Smooth muscle cell (in vitro differentiated cells): ENCODE data around the gene SLC43A1. TPM values are rescaled to one million over a fixed set of nuclear protein-coding genes. Genes with fewer than 3 reads are reported as not detected.
A peak's percentile ranks its signal among the peaks of the same experiment; 100 is the strongest.

ENCODE experiments used
- DNase-seq: peaks from one replicate; lab custom pipeline; 2025; ENCODE audit not compliant: unreplicated experiment; lab: John Stamatoyannopoulos, UW
- H2AFZ ChIP-seq: fragments of 200-600 bp; sonication (generic); 2 replicates; pipeline ENCODE4 v1.6.0; 2016; ENCODE audit warnings: antibody characterized with exemption, low read depth, mild to moderate bottlenecking
- H3F3A ChIP-seq: fragments of 200-600 bp; sonication (generic); 2 replicates; pipeline ENCODE4 v1.6.0; 2017; ENCODE audit warnings: antibody characterized with exemption, low read depth
- H3K27ac ChIP-seq: fragments of 200-600 bp; sonication (generic); 2 replicates; pipeline ENCODE4 v1.5.1; 2016; ENCODE audit warnings: low read depth, mild to moderate bottlenecking
- H3K27me3 ChIP-seq: fragments of 200-600 bp; sonication (generic); 2 replicates; pipeline ENCODE4 v1.6.1; 2016; ENCODE audit warnings: low read depth, mild to moderate bottlenecking
- H3K36me3 ChIP-seq: fragments of 200-600 bp; sonication (generic); 2 replicates; pipeline ENCODE4 v1.5.1; 2016; ENCODE audit warnings: low read depth
- H3K4me1 ChIP-seq: fragments of 200-600 bp; sonication (generic); 2 replicates; pipeline ENCODE4 v1.5.1; 2016; ENCODE audit warnings: low read depth
- H3K4me2 ChIP-seq: fragments of 200-600 bp; sonication (generic); 2 replicates; pipeline ENCODE4 v1.6.0; 2016; ENCODE audit warnings: mild to moderate bottlenecking
- H3K4me3 ChIP-seq: fragments of 200-600 bp; sonication (generic); 2 replicates; pipeline ENCODE4 v1.5.1; 2016; ENCODE audit warnings: mild to moderate bottlenecking
- H3K79me2 ChIP-seq: fragments of 200-600 bp; sonication (generic); 2 replicates; pipeline ENCODE4 v1.6.0; 2016; ENCODE audit warnings: low read depth, mild to moderate bottlenecking
- H3K9ac ChIP-seq: fragments of 200-600 bp; sonication (generic); 2 replicates; pipeline ENCODE4 v1.6.0; 2016; ENCODE audit warnings: low read depth
- H3K9me3 ChIP-seq: fragments of 200-600 bp; sonication (generic); replicated peaks from 2 replicates; pipeline ENCODE4 v1.5.1; 2016; ENCODE audit warnings: low read depth
- H4K20me1 ChIP-seq: fragments of 200-600 bp; sonication (generic); 2 replicates; pipeline ENCODE4 v1.6.0; 2016; ENCODE audit warnings: low read depth
- CTCF ChIP-seq: fragments of 200-600 bp; sonication (generic); IDR thresholded peaks from 2 replicates; pipeline ENCODE4 v1.5.1; 2017; ENCODE audit warnings: borderline replicate concordance, mild to moderate bottlenecking, antibody characterized with exemption; ENCODE audit not compliant: insufficient read depth, poor library complexity, severe bottlenecking
- WGBS: methylation state at CpG from one replicate; pipeline ENCODE4 v1.1.7; 2016; ENCODE audit warnings: low lambda C conversion rate; 5-methylcytosine and 5-hydroxymethylcytosine counted together
- polyA plus RNA-seq: library from polyadenylated mRNA; unstranded; fragments of >200 nt; fragmentation: Nextera tagmentation; extraction: Ambion mirVana; gene quantifications from 2 replicates; pipeline ENCODE4 v1.2.1, GENCODE V29; 2016
- total RNA-seq: library from RNA; depleted of rRNA; stranded (reverse); fragments of >200 nt; gene quantifications from 2 replicates; pipeline ENCODE4 v1.2.3, GENCODE V29; 2014

The SLC43A1 gene
- total and polyA plus RNA-seq, 2 experiments from 2014 or later, result 1.3 to 7.3 TPM

DNA sequence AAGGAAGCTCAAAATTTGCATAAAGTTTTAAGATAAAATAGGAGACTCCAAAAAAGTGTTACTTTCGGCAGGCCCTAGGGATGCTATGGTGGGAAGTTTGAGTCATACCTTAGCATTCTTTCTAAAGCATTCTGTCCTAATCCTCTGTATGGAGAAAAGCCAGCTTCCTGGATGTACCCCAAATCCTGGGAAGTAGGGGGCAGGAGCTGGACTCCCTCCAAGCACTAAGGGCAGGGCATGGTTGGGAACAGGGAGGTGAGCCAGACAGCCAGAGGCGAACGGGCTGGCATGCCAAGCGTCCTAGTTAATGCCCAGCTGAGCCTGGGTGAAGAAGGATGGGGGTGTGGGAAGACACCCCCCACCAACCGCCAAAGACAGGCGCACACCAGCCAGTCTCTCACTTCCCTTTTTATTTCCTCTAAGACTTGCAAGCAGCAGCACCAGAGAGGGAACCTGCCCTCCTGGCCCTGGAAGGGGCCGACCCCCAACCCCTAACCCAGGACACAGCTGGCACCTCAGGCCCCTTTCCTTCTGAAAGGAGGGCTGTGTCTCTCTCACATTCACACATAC lies 31.3 kb downstream of the SLC43A1 start:
- H3K27me3 ChIP-seq, result peaks cover 49% of the 10 kb centered on the region
- 96% methylated on average over 7 of the region's 7 CpGs for WGBS
- H3K9ac ChIP-seq, result no peak overlapping the region
- H4K20me1 ChIP-seq, result no peaks in the 10 kb centered on the region
- H3K4me2 ChIP-seq, result no peak overlapping the region
- H3K79me2 ChIP-seq, result no peaks in the 10 kb centered on the region
- no peaks in the 10 kb centered on the region for H3K36me3 ChIP-seq
- no peak for TF ChIP-seq CTCF
- no peak overlapping the region for H2AFZ ChIP-seq
- DNase-seq, result no peak
- no peaks in the 10 kb centered on the region for H3K9me3 ChIP-seq
- H3K4me1 ChIP-seq, result peaks cover 6% of the 10 kb centered on the region
- no peak overlapping the region for H3K4me3 ChIP-seq
- no peaks in the 10 kb centered on the region for H3F3A ChIP-seq
- H3K27ac ChIP-seq, result no peak overlapping the region

GRCh38 chr11:57483562-57483918 lies 32.0 kb downstream of the SLC43A1 start:
- no peak for TF ChIP-seq CTCF
- H3K4me2 ChIP-seq, result peak overlapping the region; percentile 98

GRCh38 chr11:57482782-57483561 lies 32.5 kb downstream of the SLC43A1 start:
- peak; percentile 70 for TF ChIP-seq CTCF
- peaks cover 6% of the 10 kb centered on the region for H3K4me1 ChIP-seq

More at GRCh38 chr11:57483562-57483918, 32.0 kb downstream of the SLC43A1 start:
- H3K27ac ChIP-seq, result no peak overlapping the region
- H3K4me1 ChIP-seq, result peaks cover 6% of the 10 kb centered on the region
- no peaks in the 10 kb centered on the region for H3K79me2 ChIP-seq
- no peaks in the 10 kb centered on the region for H3K36me3 ChIP-seq
- H3K9ac ChIP-seq, result no peak overlapping the region
- WGBS, result 79% methylated on average over 3 of the region's 3 CpGs
- H3F3A ChIP-seq, result no peaks in the 10 kb centered on the region
- no peak overlapping the region for H2AFZ ChIP-seq
- H3K9me3 ChIP-seq, result no peaks in the 10 kb centered on the region
- no peaks in the 10 kb centered on the region for H4K20me1 ChIP-seq
- peaks cover 55% of the 10 kb centered on the region for H3K27me3 ChIP-seq
- no peak for DNase-seq
- no peak overlapping the region for H3K4me3 ChIP-seq

More at GRCh38 chr11:57482782-57483561, 32.5 kb downstream of the SLC43A1 start:
- H3K4me2 ChIP-seq, result peak overlapping the region; percentile 98
- H2AFZ ChIP-seq, result peak overlapping the region; percentile 47
- H3K27ac ChIP-seq, result no peak overlapping the region
- no peaks in the 10 kb centered on the region for H3K79me2 ChIP-seq
- peak overlapping the region; percentile 61 for H3K4me3 ChIP-seq
- no peak overlapping the region for H3K9ac ChIP-seq
- peak; percentile 26 for DNase-seq
- H4K20me1 ChIP-seq, result no peaks in the 10 kb centered on the region
- H3F3A ChIP-seq, result no peaks in the 10 kb centered on the region
- 4% methylated on average over 43 of the region's 52 CpGs for WGBS
- no peaks in the 10 kb centered on the region for H3K36me3 ChIP-seq
- peaks cover 60% of the 10 kb centered on the region for H3K27me3 ChIP-seq
- no peaks in the 10 kb centered on the region for H3K9me3 ChIP-seq
